BJ (cell line): Measurements from ENCODE around the gene GDI2. TPM values are rescaled to one million over a fixed set of nuclear protein-coding genes. Genes with fewer than 3 reads are reported as not detected.
A peak's percentile ranks its signal among the peaks of the same experiment; 100 is the strongest.

Experiments
- CTCF ChIA-PET: fragments of 350-600 bp; formaldehyde crosslinking; extraction: SDS; loops from one replicate; lab custom pipeline; 2021; ENCODE audit warnings: antibody characterized with exemption, inconsistent platforms; lab: Yijun Ruan, JAX
- POLR2A ChIA-PET: fragments of 300-600 bp; sonication (Branson Sonifier 250); formaldehyde crosslinking; extraction: SDS; loops from one replicate; lab custom pipeline; 2021; ENCODE audit warnings: antibody characterized with exemption; lab: Charles Lee
- DNase-seq: peaks from one replicate; pipeline ENCODE4 v3.0.0-alpha.2; 2011; ENCODE audit warnings: low read depth
- H3K27me3 ChIP-seq: 2 replicates; pipeline ENCODE4 v1.6.0; 2011; ENCODE audit warnings: low read length; ENCODE audit not compliant: control insufficient read depth, insufficient read depth
- H3K36me3 ChIP-seq: 2 replicates; pipeline ENCODE4 v1.5.1; 2011; ENCODE audit warnings: low read length; ENCODE audit not compliant: control insufficient read depth, insufficient read depth
- H3K4me3 ChIP-seq: 2 replicates; pipeline ENCODE4 v1.5.1; 2011; ENCODE audit warnings: low read depth, mild to moderate bottlenecking, control low read depth, low read length
- polyA plus RNA-seq: library from polyadenylated mRNA; depleted of rRNA; stranded (reverse); fragments of >200 nt; gene quantifications from 2 replicates; pipeline ENCODE4 v1.2.3, GENCODE V29; 2011
- TF ChIP-seq, protein P1 (sequence below): IDR thresholded peaks from 2 replicates; pipeline ENCODE4 v1.5.1; 2011; ENCODE audit warnings: low read depth, mild to moderate bottlenecking, control low read depth, inconsistent platforms, low read length, moderate library complexity; ENCODE audit not compliant: insufficient read depth

Gene GDI2
- polyA plus RNA-seq, 1 experiment, result 148 TPM

GRCh38 chr10:5816170-5816569 is 2.9 kb upstream of the GDI2 start:
- ChIA-PET CTCF (no interaction called here), POLR2A (no interaction called here)
- Histone ChIP-seq H3K4me3 (no peak overlapping the region), H3K36me3 (no peaks in the 10 kb centered on the region), H3K27me3 (no peaks in the 10 kb centered on the region)
- no peak for DNase-seq
- TF ChIP-seq, protein P1, sequence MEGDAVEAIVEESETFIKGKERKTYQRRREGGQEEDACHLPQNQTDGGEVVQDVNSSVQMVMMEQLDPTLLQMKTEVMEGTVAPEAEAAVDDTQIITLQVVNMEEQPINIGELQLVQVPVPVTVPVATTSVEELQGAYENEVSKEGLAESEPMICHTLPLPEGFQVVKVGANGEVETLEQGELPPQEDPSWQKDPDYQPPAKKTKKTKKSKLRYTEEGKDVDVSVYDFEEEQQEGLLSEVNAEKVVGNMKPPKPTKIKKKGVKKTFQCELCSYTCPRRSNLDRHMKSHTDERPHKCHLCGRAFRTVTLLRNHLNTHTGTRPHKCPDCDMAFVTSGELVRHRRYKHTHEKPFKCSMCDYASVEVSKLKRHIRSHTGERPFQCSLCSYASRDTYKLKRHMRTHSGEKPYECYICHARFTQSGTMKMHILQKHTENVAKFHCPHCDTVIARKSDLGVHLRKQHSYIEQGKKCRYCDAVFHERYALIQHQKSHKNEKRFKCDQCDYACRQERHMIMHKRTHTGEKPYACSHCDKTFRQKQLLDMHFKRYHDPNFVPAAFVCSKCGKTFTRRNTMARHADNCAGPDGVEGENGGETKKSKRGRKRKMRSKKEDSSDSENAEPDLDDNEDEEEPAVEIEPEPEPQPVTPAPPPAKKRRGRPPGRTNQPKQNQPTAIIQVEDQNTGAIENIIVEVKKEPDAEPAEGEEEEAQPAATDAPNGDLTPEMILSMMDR, result no peak

DNA sequence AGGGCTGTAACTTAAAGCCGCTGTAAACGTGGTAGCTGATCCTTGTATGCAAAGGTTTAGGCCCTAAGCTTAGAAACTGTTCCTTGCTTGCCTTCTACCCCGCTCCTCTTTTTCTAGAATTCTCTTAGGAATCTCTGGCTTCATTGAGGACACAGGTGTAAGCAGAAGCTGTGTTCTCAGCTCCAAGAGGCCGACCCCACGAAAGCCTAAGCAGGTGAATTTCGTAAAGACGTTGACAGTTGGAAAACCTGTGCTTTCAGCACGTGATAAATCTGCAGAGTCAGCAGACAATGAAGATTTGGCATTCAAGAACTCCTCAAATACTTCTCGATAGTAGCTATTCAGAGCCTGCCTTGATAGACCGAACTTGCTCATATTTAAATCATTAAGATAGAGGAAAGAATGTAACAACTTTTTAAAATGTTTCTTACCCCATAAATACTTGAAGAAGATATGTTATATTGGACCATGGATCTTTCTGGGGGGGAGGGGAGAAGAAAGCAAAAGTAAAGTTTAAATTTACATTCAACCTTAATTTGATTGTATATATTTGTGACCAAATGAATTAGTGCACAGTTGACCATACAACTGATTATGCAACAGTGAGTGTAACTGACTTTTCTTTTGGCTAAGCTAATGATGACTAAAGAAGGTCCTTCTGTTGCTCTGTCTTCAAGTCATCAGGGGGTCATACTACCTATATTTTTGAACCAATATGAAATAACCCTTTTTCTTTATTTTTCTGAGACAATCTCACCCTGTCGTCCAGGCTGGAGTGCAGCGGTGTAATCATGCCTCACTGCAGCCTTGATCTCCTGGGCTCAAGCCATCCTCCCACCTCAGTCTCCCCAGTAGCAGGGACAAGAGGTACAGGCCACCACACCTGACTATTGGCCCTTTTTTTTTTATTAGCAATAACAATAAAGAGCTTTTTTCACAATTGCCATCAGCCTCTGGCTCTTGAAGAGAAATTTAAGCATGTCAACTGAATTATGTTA is 1.2 kb upstream of the GDI2 start:
- Histone ChIP-seq H3K27me3 (no peaks in the 10 kb centered on the region), H3K36me3 (no peaks in the 10 kb centered on the region), H3K4me3 (peak overlapping the region; percentile 96)
- ChIA-PET CTCF (interaction anchor here (0.5 to 0.8 kb wide), 5 partner anchors 8 to 54 kb away, joined by 3 read pairs; no protein-coding TSS in a partner anchor), POLR2A (interaction anchor here (0.6 to 0.9 kb wide), 2 partner anchors 29 to 76 kb away, joined by 3 read pairs; partner anchors contain the start of genes ANKRD16 and FBH1)
- DNase-seq, result no peak
- TF ChIP-seq, protein P1, result no peak

GRCh38 chr10:5813091-5813340 is 218 bp downstream of the GDI2 start:
- POLR2A ChIA-PET, result interaction anchor here (0.6 to 0.9 kb wide), 5 partner anchors 46 to 119 kb away, joined by 3 to 13 read pairs (median 4); partner anchors contain the start of genes ANKRD16 and FBH1
- Histone ChIP-seq H3K4me3 (peak overlapping the region; percentile 96), H3K36me3 (peaks cover 2% of the 10 kb centered on the region), H3K27me3 (no peaks in the 10 kb centered on the region)
- CTCF ChIA-PET, result interaction anchor here (0.6 kb wide), 2 partner anchors 50 to 129 kb away, joined by 3 read pairs; no protein-coding TSS in a partner anchor
- TF ChIP-seq, protein P1, result no peak
- no peak for DNase-seq

DNA sequence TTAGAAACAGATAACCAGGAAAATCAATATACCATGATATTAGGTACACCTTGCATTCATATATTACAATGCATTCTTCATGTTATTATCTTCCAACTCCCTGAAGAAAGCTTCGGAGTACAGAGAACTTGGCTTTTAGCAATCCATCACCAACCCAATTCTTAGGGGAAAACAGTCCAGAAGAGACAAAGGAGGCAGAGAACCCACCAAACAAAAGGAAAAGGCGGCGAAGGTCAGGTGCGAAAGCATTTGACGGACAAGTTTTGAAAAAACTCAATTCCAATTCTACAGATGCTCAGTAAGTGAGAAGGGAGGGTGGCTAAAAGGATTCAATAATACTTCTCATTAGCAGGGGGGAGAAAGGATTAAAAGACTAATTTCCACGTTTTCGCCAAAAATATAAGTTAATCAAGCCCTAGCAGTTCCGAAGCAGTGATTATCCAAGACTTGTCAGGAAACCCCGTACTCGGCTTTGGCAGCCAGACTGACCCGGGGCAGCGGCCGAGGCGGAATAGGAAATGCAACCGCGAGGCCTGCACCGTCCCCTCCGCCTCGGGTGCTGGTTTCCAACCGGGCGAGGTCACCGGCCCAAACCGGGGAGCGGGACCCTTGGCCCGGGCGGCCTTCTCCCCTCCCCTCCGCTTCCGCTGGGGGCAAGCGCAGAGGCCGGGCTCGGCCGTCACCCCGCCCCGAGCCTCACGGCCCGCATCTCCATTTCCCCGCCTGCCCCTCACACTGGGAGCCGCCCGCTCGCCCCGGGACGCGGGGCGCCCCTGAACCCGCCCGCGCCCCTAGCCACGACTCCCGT is 747 bp downstream of the GDI2 start:
- peaks cover 2% of the 10 kb centered on the region for H3K36me3 ChIP-seq
- TF ChIP-seq, protein P1, result no peak
- ChIA-PET CTCF (interaction anchor here (0.6 kb wide), 2 partner anchors 49 to 130 kb away, joined by 3 read pairs; no protein-coding TSS in a partner anchor), POLR2A (interaction anchor here (0.6 kb wide), 2 partner anchors 96 to 120 kb away, joined by 4 to 13 read pairs; no protein-coding TSS in a partner anchor)
- no peaks in the 10 kb centered on the region for H3K27me3 ChIP-seq
- DNase-seq, result no peak
- H3K4me3 ChIP-seq, result peak overlapping the region; percentile 96
